NCI-H82 (cell line): ENCODE measurements around the gene PDE6C.
A peak's percentile ranks its signal among the peaks of the same experiment; 100 is the strongest.
"Not testable (repeated sequence)": the region's sequence is repeated elsewhere in the genome, so short reads cannot be mapped to it uniquely, and the experiment has no call there.

Experiments used
- DNase-seq: peaks from one replicate; lab custom pipeline; 2025; lab: John Stamatoyannopoulos, UW

Gene PDE6C

DNA sequence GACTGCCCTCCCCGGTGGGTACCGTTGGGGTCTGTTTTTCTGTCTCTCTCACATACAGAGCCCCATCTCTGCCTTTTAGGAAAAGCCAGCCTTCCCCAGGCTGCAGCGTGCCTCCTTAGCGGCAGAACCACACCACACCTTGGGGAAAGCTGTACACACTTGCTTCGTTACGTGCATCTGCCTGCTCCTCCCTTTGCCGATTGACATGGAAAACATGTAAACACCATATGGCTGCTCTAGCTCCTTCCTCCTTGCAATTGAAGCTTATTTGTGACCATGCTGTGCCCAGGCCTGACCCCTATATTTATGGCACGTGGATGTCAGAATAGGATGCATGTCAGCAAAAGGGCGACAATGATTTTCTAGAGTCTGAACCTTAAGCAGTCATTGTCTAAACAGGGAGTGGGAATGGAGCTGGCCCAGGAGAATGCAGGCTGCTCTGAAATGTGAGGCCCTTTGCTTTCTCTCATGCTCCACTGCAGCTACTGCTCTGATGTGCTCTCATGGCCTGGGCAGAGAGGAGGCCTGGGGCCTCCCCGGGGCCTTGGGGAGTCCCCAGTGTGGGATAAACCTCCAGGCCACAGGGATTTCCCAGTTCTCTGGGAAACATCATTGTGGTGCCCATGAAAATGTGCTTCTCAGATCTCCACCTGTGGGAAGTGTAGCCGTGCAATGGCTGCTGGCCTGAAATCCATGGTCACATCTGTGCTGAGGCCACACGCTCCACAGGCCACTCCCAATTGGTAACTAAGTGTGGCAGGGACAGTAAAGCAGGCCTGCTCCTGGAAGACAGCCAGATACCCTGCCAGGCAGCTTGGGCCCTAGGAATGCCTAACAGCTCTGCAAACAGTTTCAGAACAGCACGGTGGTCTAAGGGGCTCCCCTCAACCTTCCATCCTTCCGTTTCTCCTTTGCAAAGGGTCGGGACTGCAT, 18.6 kb downstream of the PDE6C start:
- peak; percentile 83 for DNase-seq

- no peak for DNase-seq
These were observed 27.5 kb downstream of the PDE6C start for GRCh38 chr10:93639791-93640190.

DNA sequence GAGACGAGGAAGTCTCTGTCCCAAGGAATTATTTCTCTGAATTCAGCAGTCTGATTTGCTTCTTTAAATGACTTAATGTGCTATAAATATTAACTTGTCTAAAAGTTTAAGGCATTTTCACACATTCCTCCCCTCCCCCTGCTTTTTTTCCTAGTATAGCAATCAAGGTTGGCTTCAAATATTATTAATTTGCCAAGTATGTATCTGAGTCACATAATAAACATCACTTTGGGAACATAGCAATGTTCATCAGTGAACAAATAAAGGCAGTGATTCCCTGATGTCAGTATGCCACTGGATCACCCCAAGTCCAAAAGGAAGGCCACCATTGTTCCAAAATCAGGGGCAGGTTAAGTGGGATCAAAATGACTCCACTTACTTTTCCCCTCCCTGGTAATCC, 40.5 kb downstream of the PDE6C start:
- no peak for DNase-seq

GRCh38 chr10:93654201-93654600, 41.9 kb downstream of the PDE6C start:
- no peak for DNase-seq

DNA sequence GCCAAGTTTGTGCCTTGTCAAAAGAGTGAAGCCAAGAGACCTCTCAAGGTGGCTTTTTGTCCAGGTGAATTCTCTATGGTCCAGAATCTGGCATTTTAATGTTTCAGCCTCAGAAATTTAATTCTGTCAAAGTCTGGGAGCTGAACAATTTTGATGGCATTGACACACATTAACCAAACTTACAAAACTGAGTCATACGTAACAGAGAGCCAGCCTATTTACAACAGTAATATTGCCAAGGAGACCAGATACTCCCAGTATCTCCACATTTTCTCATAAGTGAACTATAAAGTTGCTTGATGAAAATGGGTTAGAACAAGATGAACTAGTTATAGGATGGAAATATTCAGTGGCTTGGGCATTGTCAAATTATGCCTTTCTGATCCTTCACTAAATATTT, 43.8 kb downstream of the PDE6C start:
- no peak for DNase-seq

GRCh38 chr10:93657757-93658156, 45.4 kb downstream of the PDE6C start:
- DNase-seq, result no peak

DNA sequence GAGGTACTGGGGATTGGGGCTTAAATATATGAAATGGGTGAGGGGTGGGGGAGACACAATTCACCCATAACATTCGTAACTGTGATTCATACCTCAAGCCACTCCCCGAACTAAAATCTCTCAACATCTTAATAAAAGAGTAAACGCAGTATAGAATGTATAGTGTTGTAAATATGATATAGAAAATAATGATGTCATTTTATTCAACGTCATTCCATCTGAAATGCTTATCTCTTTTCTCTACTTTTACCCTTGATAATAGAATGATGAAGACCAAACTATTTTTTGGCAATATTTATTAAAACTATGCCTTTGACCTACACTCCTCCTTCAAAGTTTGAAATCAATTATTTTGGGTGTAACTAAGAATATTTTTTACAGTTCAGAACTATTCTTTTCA, 53.7 kb downstream of the PDE6C start:
- DNase-seq, result no peak

GRCh38 chr10:93667795-93668194, 55.5 kb downstream of the PDE6C start:
- DNase-seq, result no peak

- DNase-seq, result peak; percentile 16
These were observed 58.0 kb downstream of the PDE6C start for GRCh38 chr10:93670372-93670771.

DNA sequence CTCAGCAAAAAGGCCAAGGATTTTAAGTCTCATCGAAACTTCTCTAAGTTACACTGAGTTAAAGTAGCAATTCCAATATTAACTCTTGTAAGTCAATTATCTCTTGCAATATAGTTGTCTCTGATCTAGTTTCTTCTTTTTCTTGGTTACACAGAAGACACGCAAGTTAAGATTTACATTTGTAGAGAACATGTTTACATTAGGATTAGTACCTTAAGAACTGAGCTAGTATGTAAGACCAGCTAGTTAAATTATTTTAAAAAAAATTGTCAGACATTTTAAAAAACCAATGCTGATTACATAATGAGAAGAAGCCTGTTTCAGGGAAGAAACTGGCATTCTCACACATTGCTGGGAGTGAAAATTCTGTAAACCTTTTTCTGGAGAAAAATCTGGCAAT, 58.7 kb downstream of the PDE6C start:
- no peak for DNase-seq

DNA sequence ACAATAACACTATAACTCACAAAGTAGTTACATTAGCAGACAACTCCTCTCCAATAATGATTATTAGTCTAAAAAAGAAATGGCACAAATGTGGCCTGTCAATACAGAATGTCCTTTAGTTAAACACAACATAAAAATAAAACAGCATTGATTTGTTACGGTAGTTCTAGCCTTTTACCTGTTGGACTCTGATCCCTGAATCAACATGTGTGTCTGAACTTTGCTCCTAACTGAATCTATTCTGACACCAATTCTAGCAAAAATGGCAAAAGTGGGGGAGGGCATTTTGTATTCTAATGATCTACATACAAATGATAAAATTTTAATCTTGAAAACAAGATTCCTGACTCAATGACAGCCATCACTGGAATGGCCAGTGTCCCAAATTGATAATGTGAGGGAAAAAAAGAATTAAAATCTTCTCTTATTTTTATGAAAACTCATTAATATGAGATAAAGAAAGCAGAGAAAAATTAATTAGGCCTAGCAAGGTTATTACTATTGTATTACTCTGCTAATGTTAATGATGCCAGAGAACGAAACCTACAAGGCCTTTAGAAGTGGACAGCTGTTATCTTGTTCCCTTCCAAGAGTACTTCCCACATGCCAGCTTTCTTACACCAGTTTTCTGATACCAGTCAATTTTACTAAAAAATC, 59.8 kb downstream of the PDE6C start:
- no peak for DNase-seq

GRCh38 chr10:93672890-93673289, 60.6 kb downstream of the PDE6C start:
- no peak for DNase-seq

DNA sequence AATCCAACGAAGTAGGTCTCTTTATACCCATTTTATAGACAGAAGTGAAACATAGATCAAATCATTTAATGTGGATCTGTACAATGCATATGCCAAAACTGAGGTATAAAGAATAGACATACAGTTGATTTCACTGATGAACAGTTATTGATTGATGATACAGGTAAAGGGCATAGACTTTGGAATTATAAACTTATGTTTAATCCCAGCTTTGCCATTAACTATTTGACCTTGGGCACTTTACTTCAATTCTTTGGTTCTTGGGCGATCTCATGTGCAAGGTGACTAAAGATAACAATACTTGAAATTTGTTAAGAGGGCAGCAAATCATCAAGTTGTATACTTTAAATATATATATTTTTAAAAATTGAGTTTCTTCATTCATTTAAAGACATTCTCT, 61.5 kb downstream of the PDE6C start:
- DNase-seq, result no peak

GRCh38 chr10:93678386-93678785, 66.0 kb downstream of the PDE6C start:
- no peak for DNase-seq

- DNase-seq, result no peak
These were observed 66.7 kb downstream of the PDE6C start for GRCh38 chr10:93678805-93679587.

DNA sequence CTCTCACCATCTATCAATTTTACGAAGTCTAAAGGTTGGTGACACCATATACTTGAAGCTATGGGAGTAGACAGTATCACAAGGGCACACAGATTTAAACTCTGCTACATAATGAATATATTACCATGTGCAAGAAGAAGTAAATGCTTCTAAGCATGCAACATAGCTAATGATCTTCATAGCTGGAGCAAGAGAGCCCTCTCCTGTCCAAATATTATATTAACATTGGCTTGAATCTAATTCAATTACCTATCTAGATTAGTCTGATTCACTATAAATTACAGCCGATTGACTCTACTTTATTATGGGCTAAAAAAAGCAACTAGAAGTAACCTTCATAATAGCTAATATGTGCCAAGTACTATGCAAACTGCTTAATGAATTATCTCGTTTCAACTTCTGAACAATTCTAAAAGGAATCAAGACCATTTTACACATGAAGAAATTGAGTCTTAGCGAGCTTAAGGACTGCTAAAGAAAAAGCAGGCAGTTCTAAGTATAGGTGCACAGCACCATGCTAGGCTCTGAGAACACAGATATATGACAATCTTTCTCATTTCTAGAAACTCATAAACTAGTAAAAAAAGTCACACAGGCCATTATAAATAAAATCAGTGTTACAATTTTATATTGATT, 68.2 kb downstream of the PDE6C start:
- peak; percentile 83 for DNase-seq

DNA sequence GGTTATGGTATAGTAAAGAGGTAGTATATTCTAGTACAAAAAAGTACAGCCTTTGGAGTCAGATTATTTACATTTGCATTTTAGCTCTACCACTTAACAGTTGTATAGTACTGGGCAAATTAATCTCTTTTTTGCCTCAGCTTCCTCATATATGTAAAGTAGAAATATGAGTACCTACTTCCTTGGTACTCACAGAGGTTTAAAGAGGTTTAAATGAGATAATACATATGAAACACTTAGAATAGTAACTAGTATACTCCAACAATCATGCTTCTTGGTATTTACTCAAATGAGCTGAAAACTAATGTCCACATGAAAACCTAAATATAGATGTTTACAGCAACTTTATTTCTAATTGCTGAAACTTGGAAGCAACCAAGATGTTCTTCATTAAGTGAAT, 75.4 kb downstream of the PDE6C start:
- DNase-seq, result no peak

GRCh38 chr10:93695740-93696139, 83.4 kb downstream of the PDE6C start:
- peak; percentile 9 for DNase-seq

DNA sequence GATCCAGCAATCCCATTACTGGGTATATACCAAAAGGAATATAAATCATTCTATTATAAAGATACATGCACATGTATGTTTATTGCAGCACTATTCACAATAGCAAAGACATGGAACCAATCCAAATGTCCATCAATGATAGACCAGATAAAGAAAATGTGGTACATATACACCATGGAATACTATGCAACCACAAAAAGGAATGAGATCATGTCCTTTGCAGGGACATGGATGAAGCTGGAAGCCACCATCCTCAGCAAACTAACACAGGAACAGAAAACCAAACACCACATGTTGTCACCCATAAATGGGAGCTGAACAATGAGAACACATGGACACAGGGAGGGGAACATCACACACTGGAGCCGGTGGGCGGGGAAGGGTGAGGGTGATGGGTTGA, 84.2 kb downstream of the PDE6C start:
- DNase-seq, result not testable (repeated sequence)

- DNase-seq, result no peak
These were observed 84.9 kb downstream of the PDE6C start for GRCh38 chr10:93697207-93697606.

DNA sequence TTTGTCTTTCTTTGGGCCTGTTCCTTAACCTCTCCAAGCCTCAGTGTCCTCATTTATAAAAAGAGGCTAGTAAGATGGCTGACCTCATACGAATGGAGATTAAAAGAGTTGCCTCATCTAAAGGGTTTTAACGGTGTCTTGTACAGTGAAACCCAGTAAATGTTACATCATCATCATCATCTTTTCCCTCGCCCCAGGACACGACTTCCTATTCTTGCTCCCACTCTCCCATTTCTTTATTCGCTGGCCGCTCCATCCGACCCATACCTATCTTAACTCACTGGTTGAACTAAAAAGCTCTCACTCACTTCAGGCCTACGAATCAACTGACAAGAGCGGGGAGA, 89.5 kb downstream of the PDE6C start:
- DNase-seq, result peak; percentile 43
